ENCODE results near the gene PRKAG1.
A peak's percentile ranks its signal among the peaks of the same experiment; 100 is the strongest.

The PRKAG1 gene

GRCh38 chr12:49017891-49018260 lies 700 bp downstream of the PRKAG1 start:
- TF ChIP-seq CTCF (IDR thresholded peaks at IDR 0.05; ENCODE audit: low read depth, low read length, missing control alignments) = no peak

GRCh38 chr12:49015196-49015595 lies 3.4 kb downstream of the PRKAG1 start:
- no peaks in the 10 kb centered on the region for H3K27me3 ChIP-seq (replicated peaks)
- DNase-seq = no peak
- no peak for TF ChIP-seq CTCF (IDR thresholded peaks at IDR 0.05; ENCODE audit: low read depth, low read length, missing control alignments)
- H3K27ac ChIP-seq = no peak overlapping the region
- in situ Hi-C loops (cut with HindIII; ENCODE audit: low pct_ligation_motif_present, low sequenced_read_pairs) = no loop called here
- no peak overlapping the region for H3K4me3 ChIP-seq (ENCODE audit: low read depth, low read length)
- H3K36me3 ChIP-seq (replicated peaks) = peaks cover 23% of the 10 kb centered on the region

More at GRCh38 chr12:49017891-49018260, 700 bp downstream of the PRKAG1 start:
- in situ Hi-C loops (cut with HindIII; ENCODE audit: low pct_ligation_motif_present, low sequenced_read_pairs) = no loop called here
- peak overlapping the region; percentile 91 for H3K27ac ChIP-seq
- H3K36me3 ChIP-seq (replicated peaks) = peaks cover 18% of the 10 kb centered on the region
- peak; percentile 32 for DNase-seq
- peak overlapping the region; percentile 99 for H3K4me3 ChIP-seq (ENCODE audit: low read depth, low read length)
- H3K27me3 ChIP-seq (replicated peaks) = no peaks in the 10 kb centered on the region

GRCh38 chr12:49014547-49014946 lies 4.0 kb downstream of the PRKAG1 start:
- H3K27me3 ChIP-seq (replicated peaks) = no peaks in the 10 kb centered on the region
- H3K36me3 ChIP-seq (replicated peaks) = peaks cover 26% of the 10 kb centered on the region
- peak; percentile 20 for DNase-seq
- peak; percentile 36 for TF ChIP-seq CTCF (IDR thresholded peaks at IDR 0.05; ENCODE audit: low read depth, low read length, missing control alignments)
- no peak overlapping the region for H3K4me3 ChIP-seq (ENCODE audit: low read depth, low read length)
- in situ Hi-C loops (cut with HindIII; ENCODE audit: low pct_ligation_motif_present, low sequenced_read_pairs) = no loop called here
- H3K27ac ChIP-seq = no peak overlapping the region

GRCh38 chr12:49013428-49013827 lies 5.1 kb downstream of the PRKAG1 start:
- no peak for DNase-seq
- TF ChIP-seq CTCF (IDR thresholded peaks at IDR 0.05; ENCODE audit: low read depth, low read length, missing control alignments) = no peak
- in situ Hi-C loops (cut with HindIII; ENCODE audit: low pct_ligation_motif_present, low sequenced_read_pairs) = no loop called here
- H3K36me3 ChIP-seq (replicated peaks) = peaks cover 26% of the 10 kb centered on the region
- no peak overlapping the region for H3K27ac ChIP-seq
- no peaks in the 10 kb centered on the region for H3K27me3 ChIP-seq (replicated peaks)
- H3K4me3 ChIP-seq (ENCODE audit: low read depth, low read length) = no peak overlapping the region

- in situ Hi-C loops (cut with HindIII; ENCODE audit: low pct_ligation_motif_present, low sequenced_read_pairs) = no loop called here
- H3K27ac ChIP-seq = no peak overlapping the region
- TF ChIP-seq CTCF (IDR thresholded peaks at IDR 0.05; ENCODE audit: low read depth, low read length, missing control alignments) = no peak
- H3K4me3 ChIP-seq (ENCODE audit: low read depth, low read length) = no peak overlapping the region
- no peak for DNase-seq
- no peaks in the 10 kb centered on the region for H3K27me3 ChIP-seq (replicated peaks)
- H3K36me3 ChIP-seq (replicated peaks) = peaks cover 26% of the 10 kb centered on the region
These were observed 5.8 kb downstream of the PRKAG1 start for GRCh38 chr12:49012739-49013138.

- TF ChIP-seq CTCF (IDR thresholded peaks at IDR 0.05; ENCODE audit: low read depth, low read length, missing control alignments) = no peak
- in situ Hi-C loops (cut with HindIII; ENCODE audit: low pct_ligation_motif_present, low sequenced_read_pairs) = no loop called here
These were observed 8.4 kb downstream of the PRKAG1 start for GRCh38 chr12:49010092-49010668.

More at GRCh38 chr12:49010092-49010668, 8.4 kb downstream of the PRKAG1 start:
- no peak overlapping the region for H3K27ac ChIP-seq
- H3K4me3 ChIP-seq (ENCODE audit: low read depth, low read length) = no peak overlapping the region
- peaks cover 31% of the 10 kb centered on the region for H3K36me3 ChIP-seq (replicated peaks)
- no peaks in the 10 kb centered on the region for H3K27me3 ChIP-seq (replicated peaks)
- no peak for DNase-seq
